HL-60 (cell line): Measurements from ENCODE around the gene HS6ST2.

Experiments
- DNase-seq, 2 experiments: peaks; one replicate each; pipeline ENCODE4 v3.0.0-alpha.2; 2010 to 2020; ENCODE audit warnings: low read depth in 1 of 2, low spot score in 1 of 2
- H3K27ac ChIP-seq: fragments of 250-450 bp; sonication (Bioruptor Pico); replicated peaks from 2 replicates; pipeline ENCODE4 v1.5.1; 2020; ENCODE audit warnings: mild to moderate bottlenecking, moderate library complexity
- H3K27me3 ChIP-seq: fragments of 250-450 bp; sonication (Bioruptor Pico); 2 replicates; pipeline ENCODE4 v1.5.1; 2021; ENCODE audit warnings: mild to moderate bottlenecking, moderate library complexity; ENCODE audit not compliant: insufficient read depth, poor library complexity, severe bottlenecking
- H3K4me3 ChIP-seq: replicated peaks from 2 replicates; pipeline ENCODE4 v1.5.1; 2011; ENCODE audit warnings: mild to moderate bottlenecking, control low read depth, low read length; ENCODE audit not compliant: insufficient read depth
- CTCF ChIP-seq: IDR thresholded peaks from one replicate; pipeline ENCODE4 v1.5.1; 2011; ENCODE audit warnings: low read length, control low read depth, inconsistent platforms; ENCODE audit not compliant: insufficient read depth
- GABPA ChIP-seq: IDR thresholded peaks from 2 replicates; pipeline ENCODE4 v1.6.1; 2012; ENCODE audit warnings: low read depth
- POLR2AphosphoS5 ChIP-seq: IDR thresholded peaks from 2 replicates; pipeline ENCODE4 v1.6.1; 2012; ENCODE audit warnings: low read depth
- REST ChIP-seq: IDR thresholded peaks from 2 replicates; pipeline ENCODE4 v1.6.1; 2012; ENCODE audit warnings: low read depth; ENCODE audit not compliant: insufficient replicate concordance
- SPI1 ChIP-seq: IDR thresholded peaks from 2 replicates; pipeline ENCODE4 v1.6.1; 2012; ENCODE audit warnings: low read depth, mild to moderate bottlenecking, borderline replicate concordance

The HS6ST2 gene

DNA sequence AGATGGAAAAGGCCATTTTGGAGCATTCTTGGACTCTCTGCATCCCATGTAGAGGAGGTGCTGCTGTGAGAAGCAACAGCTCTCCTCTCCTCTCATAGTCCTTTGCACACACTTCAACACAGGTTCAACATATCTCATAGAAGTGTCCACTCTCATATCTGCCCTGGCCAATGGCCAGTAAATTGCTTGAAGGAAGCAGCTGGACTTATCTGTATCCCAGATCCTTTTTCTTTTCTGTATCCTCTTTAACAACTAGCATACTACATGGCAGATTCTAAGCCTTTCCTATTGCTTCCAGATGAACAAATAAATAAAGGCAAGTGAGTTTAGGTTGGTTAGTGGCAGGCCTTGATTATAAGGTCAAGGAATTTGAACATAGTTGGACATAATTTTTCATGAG, 122.0 kb downstream of the HS6ST2 start:
- Histone ChIP-seq H3K27me3 (no peaks in the 10 kb centered on the region), H3K27ac (no peak overlapping the region), H3K4me3 (no peak overlapping the region)
- TF ChIP-seq GABPA (no peak), REST (no peak), CTCF (no peak), POLR2AphosphoS5 (no peak), SPI1 (no peak)
- no peak for DNase-seq

GRCh38 chrX:132834741-132835140, 123.7 kb downstream of the HS6ST2 start:
- no peaks in the 10 kb centered on the region for H3K27me3 ChIP-seq
- DNase-seq, result no peak
- TF ChIP-seq CTCF (no peak), GABPA (no peak), SPI1 (no peak), REST (no peak), POLR2AphosphoS5 (no peak)
- no peak overlapping the region for H3K4me3 ChIP-seq
- no peak overlapping the region for H3K27ac ChIP-seq

- Histone ChIP-seq H3K27ac (no peak overlapping the region), H3K4me3 (no peak overlapping the region), H3K27me3 (no peaks in the 10 kb centered on the region)
- no peak for TF ChIP-seq SPI1
- TF ChIP-seq POLR2AphosphoS5, result no peak
- TF ChIP-seq REST, result no peak
- no peak for TF ChIP-seq CTCF
- no peak for TF ChIP-seq GABPA
- no peak for DNase-seq
Observed at GRCh38 chrX:132834109-132834508, 124.3 kb downstream of the HS6ST2 start.
